Testis (tissue), 3 donors: Measurements from ENCODE around the gene ST6GALNAC5. TPM values are rescaled to one million over a fixed set of nuclear protein-coding genes. Genes with fewer than 3 reads are reported as not detected.

Experiments
- DNase-seq: peaks from one replicate; pipeline ENCODE4 v3.0.0-alpha.2; 2019
- H3K27ac ChIP-seq, 2 donors: fragments of 200-600 bp; sonication (generic); one replicate each; pipeline ENCODE4 v1.5.1; 2019
- H3K27me3 ChIP-seq: fragments of 200-600 bp; sonication (generic); one replicate; pipeline ENCODE4 v1.5.1; 2019
- H3K36me3 ChIP-seq: fragments of 200-600 bp; sonication (generic); one replicate; pipeline ENCODE4 v1.5.1; 2017; ENCODE audit warnings: low read depth; ENCODE audit errors: missing control alignments
- H3K4me1 ChIP-seq: fragments of 200-600 bp; sonication (generic); one replicate; pipeline ENCODE4 v1.5.1; 2019
- H3K4me3 ChIP-seq, 2 donors: fragments of 200-600 bp; sonication (generic); one replicate each; pipeline ENCODE4 v1.5.1; 2017 to 2019
- H3K9me3 ChIP-seq: fragments of 200-600 bp; sonication (generic); one replicate; pipeline ENCODE4 v1.5.1; 2017
- POLR2A ChIP-seq: fragments of 450-650 bp; IDR thresholded peaks from one replicate; pipeline ENCODE4 v1.6.1; 2017; ENCODE audit warnings: antibody characterized with exemption, mild to moderate bottlenecking, moderate library complexity
- WGBS, 2 donors: methylation state at CpG; one replicate each; pipeline ENCODE4 v1.1.5; 2018; 5-methylcytosine and 5-hydroxymethylcytosine counted together
- intact Hi-C: fragments of 100-400 bp; cut with DNase I; formaldehyde crosslinking; loops from one replicate; pipeline ENCODE4 v1.15.1; 2023; ENCODE audit warnings: low total_unique reads
- polyA plus RNA-seq: library from polyadenylated mRNA; stranded (reverse); fragments of 350-450 nt; fragmentation: Illumina TruSeq; extraction: RNeasy Lipid Tissue Mini Kit (QIAGEN cat#74804); gene quantifications from one replicate; pipeline ENCODE4 v1.2.3, GENCODE V29; 2014; ENCODE audit warnings: low read depth, low replicate concordance; ENCODE audit not compliant: insufficient read depth
- total RNA-seq, 2 donors: library from RNA; depleted of rRNA; stranded (reverse); fragments of >200 nt; gene quantifications; one replicate each; pipeline ENCODE4 v1.2.3, GENCODE V29; 2016
- TF ChIP-seq, protein P1 (sequence below), 3 experiments: fragments of 450-650 bp in 2 of 3; fragments of 200-600 bp in 1 of 3; sonication (generic) in 1 of 3; IDR thresholded peaks; one replicate each; pipeline ENCODE4 v1.5.1; 2016 to 2019; ENCODE audit warnings: antibody characterized with exemption in 3 of 3, mild to moderate bottlenecking in 2 of 3, moderate library complexity in 1 of 3

Gene ST6GALNAC5
- total and polyA plus RNA-seq, 3 donors from 2014 or later: 3.1 to 26.6 (median 11.1) TPM

DNA sequence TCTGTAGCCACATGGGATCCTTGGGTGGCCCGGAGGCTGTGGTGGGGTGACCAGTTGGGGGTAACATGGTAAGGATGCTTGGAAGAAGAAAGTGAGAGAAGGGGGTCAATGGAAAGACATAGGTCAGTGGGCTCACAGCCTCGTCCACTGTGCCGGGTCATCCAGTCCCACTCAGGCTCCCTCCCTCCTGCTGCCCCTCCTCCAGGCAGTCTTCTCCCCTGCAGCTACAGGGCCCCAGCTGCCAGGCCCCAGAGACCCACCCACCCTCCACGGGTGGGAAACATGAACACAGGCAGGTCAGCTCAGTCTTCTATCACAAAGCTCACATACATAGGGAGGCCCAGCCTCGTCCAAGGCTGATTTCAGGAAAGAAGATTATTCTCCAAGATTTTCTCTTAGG, 158.3 kb downstream of the ST6GALNAC5 start:
- Histone ChIP-seq H3K4me1 (no peaks in the 10 kb centered on the region), H3K9me3 (no peaks in the 10 kb centered on the region), H3K27me3 (no peaks in the 10 kb centered on the region), H3K36me3 (no peaks in the 10 kb centered on the region), H3K4me3 (no peak overlapping the region), H3K27ac (no peak overlapping the region)
- DNase-seq: no peak
- intact Hi-C loops: no loop called here
- TF ChIP-seq POLR2A: no peak
- TF ChIP-seq, protein P1, sequence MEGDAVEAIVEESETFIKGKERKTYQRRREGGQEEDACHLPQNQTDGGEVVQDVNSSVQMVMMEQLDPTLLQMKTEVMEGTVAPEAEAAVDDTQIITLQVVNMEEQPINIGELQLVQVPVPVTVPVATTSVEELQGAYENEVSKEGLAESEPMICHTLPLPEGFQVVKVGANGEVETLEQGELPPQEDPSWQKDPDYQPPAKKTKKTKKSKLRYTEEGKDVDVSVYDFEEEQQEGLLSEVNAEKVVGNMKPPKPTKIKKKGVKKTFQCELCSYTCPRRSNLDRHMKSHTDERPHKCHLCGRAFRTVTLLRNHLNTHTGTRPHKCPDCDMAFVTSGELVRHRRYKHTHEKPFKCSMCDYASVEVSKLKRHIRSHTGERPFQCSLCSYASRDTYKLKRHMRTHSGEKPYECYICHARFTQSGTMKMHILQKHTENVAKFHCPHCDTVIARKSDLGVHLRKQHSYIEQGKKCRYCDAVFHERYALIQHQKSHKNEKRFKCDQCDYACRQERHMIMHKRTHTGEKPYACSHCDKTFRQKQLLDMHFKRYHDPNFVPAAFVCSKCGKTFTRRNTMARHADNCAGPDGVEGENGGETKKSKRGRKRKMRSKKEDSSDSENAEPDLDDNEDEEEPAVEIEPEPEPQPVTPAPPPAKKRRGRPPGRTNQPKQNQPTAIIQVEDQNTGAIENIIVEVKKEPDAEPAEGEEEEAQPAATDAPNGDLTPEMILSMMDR (IDR thresholded peaks at IDR 0.05): no peak
- WGBS, 2 donors: 79 to 84% methylated on average over 5 of the region's 5 CpGs

DNA sequence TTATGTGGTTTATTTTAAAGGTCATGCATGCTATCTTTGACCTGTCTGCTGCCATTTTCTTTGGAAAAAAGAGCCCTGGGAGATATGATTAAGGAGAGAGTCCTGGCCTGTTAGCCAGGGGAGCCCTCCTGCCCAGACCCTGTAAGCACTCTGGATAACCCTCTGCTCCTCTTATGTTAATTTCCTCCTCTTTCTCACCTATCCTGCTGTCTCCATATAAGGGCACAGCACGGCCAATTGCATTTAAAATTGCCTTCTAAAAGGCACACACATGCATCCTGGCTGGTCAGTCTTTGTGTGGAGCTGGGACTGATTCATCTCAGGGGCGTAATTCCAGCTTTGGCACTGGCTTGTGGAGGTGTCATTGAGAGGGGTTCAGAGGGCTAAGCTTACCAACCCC, 158.9 kb downstream of the ST6GALNAC5 start:
- 92 to 97% methylated on average over 2 of the region's 2 CpGs for WGBS, 2 donors
- no peak for TF ChIP-seq POLR2A
- TF ChIP-seq, protein P1 (IDR thresholded peaks at IDR 0.05): no peak

DNA sequence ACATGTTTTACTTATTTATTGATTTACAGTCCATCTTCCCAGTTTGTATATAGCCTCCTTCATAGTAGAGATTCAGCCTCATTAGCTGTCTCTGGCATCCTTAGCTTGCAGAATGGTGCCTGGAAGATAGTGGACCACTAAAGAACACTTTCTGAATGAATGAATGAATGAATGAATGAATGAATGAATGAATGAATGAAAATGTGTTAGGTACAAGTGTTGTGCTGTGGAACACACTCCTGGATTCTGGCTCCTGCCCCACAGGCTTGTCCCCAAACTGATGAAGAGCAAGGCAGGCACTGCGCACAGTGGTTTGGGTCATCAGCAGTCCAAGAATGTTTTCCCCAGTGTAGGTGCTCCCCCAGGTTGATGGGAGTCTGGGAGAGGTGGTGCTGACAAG, 159.4 kb downstream of the ST6GALNAC5 start:
- Histone ChIP-seq H3K4me1 (no peaks in the 10 kb centered on the region), H3K9me3 (no peaks in the 10 kb centered on the region), H3K27ac (no peak overlapping the region), H3K36me3 (no peaks in the 10 kb centered on the region), H3K27me3 (no peaks in the 10 kb centered on the region), H3K4me3 (no peak overlapping the region)
- WGBS, 2 donors: 100% methylated on average over 1 of the region's 1 CpG
- TF ChIP-seq, protein P1 (IDR thresholded peaks at IDR 0.05): no peak
- no peak for TF ChIP-seq POLR2A
- intact Hi-C loops: no loop called here
- DNase-seq: no peak

More for the DNA sequence above, 158.9 kb downstream of the ST6GALNAC5 start:
- H3K9me3 ChIP-seq: no peaks in the 10 kb centered on the region
- no peaks in the 10 kb centered on the region for H3K27me3 ChIP-seq
- intact Hi-C loops: no loop called here
- H3K4me3 ChIP-seq: no peak overlapping the region
- no peaks in the 10 kb centered on the region for H3K4me1 ChIP-seq
- H3K36me3 ChIP-seq: no peaks in the 10 kb centered on the region
- DNase-seq: no peak
- H3K27ac ChIP-seq: no peak overlapping the region

DNA sequence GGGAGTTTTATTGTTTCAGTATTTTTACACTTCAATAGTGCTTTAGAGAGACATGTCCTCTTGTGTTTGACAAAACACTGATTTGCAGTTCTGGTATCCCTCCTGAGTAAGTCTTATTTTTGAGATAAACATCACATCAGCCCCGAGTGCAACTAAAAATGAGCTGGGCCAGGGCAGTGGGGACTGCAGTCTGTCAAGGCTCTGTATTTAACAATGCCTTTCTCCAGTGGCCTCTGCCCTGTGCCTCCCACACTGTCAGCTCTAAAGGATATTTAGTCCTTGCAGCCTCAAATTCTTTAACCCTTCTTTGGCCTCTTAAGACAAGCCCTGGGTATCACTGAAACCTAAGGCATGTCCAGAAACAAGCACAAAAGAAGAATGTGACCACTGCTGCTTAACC, 160.6 kb downstream of the ST6GALNAC5 start:
- H3K9me3 ChIP-seq: no peaks in the 10 kb centered on the region
- H3K4me3 ChIP-seq: no peak overlapping the region
- no peak overlapping the region for H3K27ac ChIP-seq
- no peak for TF ChIP-seq POLR2A
- TF ChIP-seq, protein P1 (IDR thresholded peaks at IDR 0.05): no peak
- H3K36me3 ChIP-seq: no peaks in the 10 kb centered on the region
- no peak for DNase-seq
- intact Hi-C loops: no loop called here
- WGBS, 2 donors: 31 to 56% methylated on average over 1 of the region's 1 CpG
- H3K4me1 ChIP-seq: no peaks in the 10 kb centered on the region
- no peaks in the 10 kb centered on the region for H3K27me3 ChIP-seq

DNA sequence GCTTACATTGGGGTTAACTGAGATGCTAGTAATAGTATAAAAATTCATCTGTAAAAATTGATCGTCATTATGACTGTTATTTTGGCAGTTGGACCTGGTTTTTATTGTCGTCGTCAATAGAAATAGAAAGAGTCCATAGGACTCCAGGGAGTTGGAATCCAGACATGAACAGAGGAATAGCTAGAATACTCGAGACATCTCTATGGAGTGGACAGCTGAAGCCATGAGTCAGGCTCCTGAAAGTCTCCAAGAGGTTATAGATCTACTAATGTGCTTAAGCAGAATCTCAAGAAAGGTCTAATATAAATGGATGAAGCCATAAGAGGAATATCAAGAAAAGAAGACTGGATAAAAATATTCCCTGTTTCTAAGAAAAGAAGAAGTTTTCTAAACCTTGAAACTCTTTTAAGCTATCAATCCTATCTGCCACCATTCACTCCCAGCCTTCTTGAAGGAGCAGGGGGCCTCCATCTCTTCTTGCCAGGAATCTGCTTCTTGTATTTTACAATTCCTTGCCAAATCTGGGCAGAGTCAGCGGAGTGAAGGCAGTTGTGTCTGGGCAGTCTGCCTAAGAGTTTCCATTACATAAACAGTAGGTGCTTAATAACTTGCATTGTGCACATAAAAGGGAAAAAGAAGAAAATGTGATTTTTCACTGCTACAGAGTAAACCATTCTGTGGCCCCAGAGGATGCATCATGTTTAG, 163.3 kb downstream of the ST6GALNAC5 start:
- Histone ChIP-seq H3K27ac (no peak overlapping the region), H3K27me3 (no peaks in the 10 kb centered on the region), H3K9me3 (no peaks in the 10 kb centered on the region), H3K36me3 (no peaks in the 10 kb centered on the region), H3K4me3 (no peak overlapping the region), H3K4me1 (no peaks in the 10 kb centered on the region)
- 74 to 78% methylated on average over 5 of the region's 5 CpGs for WGBS, 2 donors
- intact Hi-C loops: no loop called here
- no peak for TF ChIP-seq POLR2A
- TF ChIP-seq, protein P1 (IDR thresholded peaks at IDR 0.05): no peak
- DNase-seq: no peak
